ENCODE measurements around the gene MIEN1. TPM values are rescaled to one million over a fixed set of nuclear protein-coding genes. Genes with fewer than 3 reads are reported as not detected.
A peak's percentile ranks its signal among the peaks of the same experiment; 100 is the strongest.
"Not testable (repeated sequence)": the region's sequence is repeated elsewhere in the genome, so short reads cannot be mapped to it uniquely, and the experiment has no call there.

Gene MIEN1
- total RNA-seq, 1 experiment from 2014 or later, result 72.4 TPM

GRCh38 chr17:39756380-39757079, 26.2 kb upstream of the MIEN1 start:
- no peak for DNase-seq (ENCODE audit: extremely low read depth, low read depth)

GRCh38 chr17:39755554-39756379, 25.4 kb upstream of the MIEN1 start:
- no peak for DNase-seq (ENCODE audit: extremely low read depth, low read depth)

- no peak for DNase-seq (ENCODE audit: extremely low read depth, low read depth)
These were observed 24.7 kb upstream of the MIEN1 start for GRCh38 chr17:39754958-39755553.

- DNase-seq (ENCODE audit: extremely low read depth, low read depth), result peak; percentile 93
These were observed 24.0 kb upstream of the MIEN1 start for GRCh38 chr17:39754161-39754957.

GRCh38 chr17:39753514-39754160, 23.3 kb upstream of the MIEN1 start:
- no peak for DNase-seq (ENCODE audit: extremely low read depth, low read depth)

GRCh38 chr17:39752241-39752881, 22.0 kb upstream of the MIEN1 start:
- DNase-seq (ENCODE audit: extremely low read depth, low read depth), result no peak

GRCh38 chr17:39751637-39752036, 21.3 kb upstream of the MIEN1 start:
- DNase-seq (ENCODE audit: extremely low read depth, low read depth), result no peak

GRCh38 chr17:39751016-39751543, 20.7 kb upstream of the MIEN1 start:
- no peak for DNase-seq (ENCODE audit: extremely low read depth, low read depth)

- DNase-seq (ENCODE audit: extremely low read depth, low read depth), result no peak
These were observed 20.0 kb upstream of the MIEN1 start for GRCh38 chr17:39750131-39751015.

GRCh38 chr17:39748444-39749034, 18.2 kb upstream of the MIEN1 start:
- not testable (repeated sequence) for DNase-seq (ENCODE audit: extremely low read depth, low read depth)

- DNase-seq (ENCODE audit: extremely low read depth, low read depth), result no peak
These were observed 17.4 kb upstream of the MIEN1 start for GRCh38 chr17:39747745-39748144.

- DNase-seq (ENCODE audit: extremely low read depth, low read depth), result no peak
These were observed 15.8 kb upstream of the MIEN1 start for GRCh38 chr17:39746145-39746461.

- DNase-seq (ENCODE audit: extremely low read depth, low read depth), result no peak
These were observed 15.2 kb upstream of the MIEN1 start for GRCh38 chr17:39745335-39746144.

GRCh38 chr17:39744836-39745215, 14.5 kb upstream of the MIEN1 start:
- no peak for DNase-seq (ENCODE audit: extremely low read depth, low read depth)

GRCh38 chr17:39744075-39744835, 13.9 kb upstream of the MIEN1 start:
- DNase-seq (ENCODE audit: extremely low read depth, low read depth), result no peak

- DNase-seq (ENCODE audit: extremely low read depth, low read depth), result no peak
These were observed 12.6 kb upstream of the MIEN1 start for GRCh38 chr17:39742856-39743436.
